ENCODE results near the gene GRAP2. TPM values are rescaled to one million over a fixed set of nuclear protein-coding genes. Genes with fewer than 3 reads are reported as not detected.
A peak's percentile ranks its signal among the peaks of the same experiment; 100 is the strongest.

The GRAP2 gene
- total and polyA plus RNA-seq, 9 of the 15 experiments (the other 6 are each of a cell fraction or from before 2014, with no cell fraction given): 4.8 to 88.7 (median 60.4) TPM

DNA sequence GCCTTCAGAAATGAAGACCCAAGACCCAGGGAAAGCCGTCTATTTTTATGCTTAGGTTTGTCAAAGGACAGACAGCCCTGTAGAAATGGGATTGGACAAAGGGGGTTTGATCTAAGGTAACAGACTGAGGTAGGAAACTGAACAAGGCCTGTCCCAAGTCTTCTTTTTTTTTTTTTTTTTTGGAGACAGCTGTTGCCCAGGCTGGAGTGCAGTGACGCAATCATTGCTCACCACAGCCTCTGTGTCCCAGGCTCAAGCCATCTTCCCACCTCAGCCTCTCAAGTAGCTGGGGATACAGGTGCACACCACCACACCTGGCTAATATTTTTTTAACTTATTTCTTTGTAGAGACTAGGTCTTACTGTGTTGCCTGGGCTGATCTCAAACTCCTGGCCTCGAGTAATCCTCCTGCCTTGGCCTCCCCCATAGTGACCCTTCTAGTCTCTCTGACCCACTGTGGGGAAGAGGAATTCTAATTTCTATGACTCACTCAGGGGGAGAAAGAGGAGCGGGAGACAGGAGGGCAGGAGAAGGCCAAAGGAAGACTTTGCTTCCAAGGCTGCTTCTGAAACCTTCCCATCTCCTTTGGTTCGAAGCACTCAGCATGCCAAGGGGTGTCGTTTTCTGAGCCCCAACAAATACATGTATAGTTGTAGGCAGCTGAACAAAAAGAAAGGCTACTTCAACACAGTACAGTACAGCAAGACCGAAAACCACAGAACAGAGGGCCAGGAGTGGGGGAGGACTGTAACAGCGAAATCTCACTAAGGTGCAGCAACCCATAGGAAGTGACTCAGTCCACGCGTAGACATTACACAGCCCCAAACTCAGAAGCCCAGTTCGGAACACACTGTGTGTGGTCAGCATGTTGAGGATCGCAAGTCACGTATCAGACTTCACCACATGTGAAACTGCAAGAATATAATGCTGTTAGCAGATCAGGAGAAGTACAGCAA, 60.2 kb downstream of the GRAP2 start (continued):
- TF ChIP-seq DPF2 (IDR thresholded peaks at IDR 0.05) (peak; percentile 92), ZNF592 (IDR thresholded peaks at IDR 0.05) (peak; percentile 89), SNRNP70 (optimal IDR thresholded peaks at IDR 0.05; ENCODE audit: low read depth, low read length) (no peak), HIVEP1 (CRISPR knock-in tag; IDR thresholded peaks at IDR 0.05) (no peak)

- peaks cover 3% of the 10 kb centered on the region for H3K9me1 ChIP-seq (ENCODE audit: control insufficient read depth, insufficient read depth, low read length)
- peaks cover 96% of the 10 kb centered on the region for H3K36me3 ChIP-seq (ENCODE audit: control insufficient read depth, insufficient read depth, low read length)
- intact Hi-C loops (cut with micrococcal nuclease) (no loop called here), in situ Hi-C loops (cut with MboI) (no loop called here)
- no peak for DNase-seq (ENCODE audit: extremely low read depth in 1 of 4, low spot score in 3 of 4)
- ChIA-PET POLR2A (interaction anchor here (0.6 to 0.9 kb wide), 4 partner anchors 62 to 411 kb away, joined by 3 to 4 read pairs (median 3); no protein-coding TSS in a partner anchor), CTCF (ENCODE audit: low intra/inter-chr PET ratio) (no interaction called here)
- H3K9ac ChIP-seq (ENCODE audit: insufficient read depth in 1 of 2, low read depth in 2 of 2, low read length in 2 of 2): peak overlapping the region in 1 of 2 experiments; percentile 62; a peak in 2 of 4 replicates
- FAIRE-seq: no peak
- peak overlapping the region; percentile 95 for H3K27ac ChIP-seq (ENCODE audit: extremely low read depth, low read depth, low read length)
- H3K4me2 ChIP-seq (ENCODE audit: insufficient read depth, low read length): no peak overlapping the region
- no peaks in the 10 kb centered on the region for H3K27me3 ChIP-seq (ENCODE audit: control insufficient read depth in 2 of 2, insufficient read depth in 2 of 2, low read length in 2 of 2)
- H3K4me1 ChIP-seq (replicated peaks in 1 of 2; ENCODE audit: control insufficient read depth in 2 of 2, insufficient read depth in 2 of 2, low read length in 2 of 2): peaks cover 24 to 62% of the 10 kb centered on the region in 2 experiments
- no peak overlapping the region for H3K4me3 ChIP-seq
- H3K9me3 ChIP-seq (replicated peaks; ENCODE audit: control insufficient read depth, insufficient read depth, low read depth, low read length): 0 out of 2 replicates have a peak, but pooled peaks cover 3% of the 10 kb centered on the region
- H2AFZ ChIP-seq (ENCODE audit: low read depth, low read length): no peak overlapping the region
- H3K79me2 ChIP-seq (ENCODE audit: control insufficient read depth, insufficient read depth, low read length): peaks cover 2% of the 10 kb centered on the region; the same call in 1 of the 3 replicates
- ATAC-seq: no peak
- no peaks in the 10 kb centered on the region for H4K20me1 ChIP-seq (replicated peaks; ENCODE audit: control insufficient read depth, insufficient read depth, low read length)
- WGBS (ENCODE audit: insufficient coverage, low coverage, missing lambda C conversion rate): 87% methylated on average over 9 of the region's 9 CpGs
- BruUV-seq (replicated peaks): no TSS peak
- TF ChIP-seq RCOR1 (IDR thresholded peaks at IDR 0.05; ENCODE audit: borderline replicate concordance in 1 of 2, low read depth in 2 of 2, low read length in 2 of 2) (no peak), FOS (IDR thresholded peaks at IDR 0.05; ENCODE audit: extremely low read depth, insufficient read length) (no peak), ETV5 (CRISPR knock-in tag; IDR thresholded peaks at IDR 0.05; ENCODE audit: low read depth) (no peak), ZSCAN29 (IDR thresholded peaks at IDR 0.05) (no peak), PURB (CRISPR knock-in tag; IDR thresholded peaks at IDR 0.05; ENCODE audit: low read depth) (no peak), ETS2 (tag; IDR thresholded peaks at IDR 0.05; ENCODE audit: borderline replicate concordance, poor library complexity, severe bottlenecking) (no peak), ZHX1 (conservative IDR thresholded peaks at IDR 0.05; ENCODE audit: low read length) (no peak), PHF8 (IDR thresholded peaks at IDR 0.05; ENCODE audit: borderline replicate concordance, low read length) (no peak), XRCC5 (IDR thresholded peaks at IDR 0.05; ENCODE audit: low read depth, low read length) (no peak), MCM3 (IDR thresholded peaks at IDR 0.05) (no peak)
These were observed 61.2 kb downstream of the GRAP2 start for GRCh38 chr22:39962071-39962470.

All from K562 (cell line).